OCI-LY7 (cell line): ENCODE measurements around the gene WDR70. TPM values are rescaled to one million over a fixed set of nuclear protein-coding genes. Genes with fewer than 3 reads are reported as not detected.

Source experiments
- BruUV-seq: library from RNA; stranded (reverse); fragments of 400-500 nt; replicated peaks from 2 replicates; lab custom pipeline; 2021; lab: Mats Ljungman, UMichigan
- CTCF ChIA-PET: fragments of 300-600 bp; sonication (Branson Sonifier 250); formaldehyde crosslinking; loops from one replicate; lab custom pipeline; 2022; ENCODE audit warnings: antibody characterized with exemption; ENCODE audit not compliant: unreplicated experiment; lab: Charles Lee
- POLR2A ChIA-PET: fragments of 300-600 bp; sonication (Branson Sonifier 250); formaldehyde crosslinking; loops from one replicate; lab custom pipeline; 2022; ENCODE audit warnings: antibody characterized with exemption; lab: Charles Lee
- DNase-seq: peaks from one replicate; pipeline ENCODE4 v3.0.0-alpha.2; 2015; ENCODE audit warnings: low spot score
- H2AFZ ChIP-seq: fragments of 200-600 bp; sonication (generic), shearing (Covaris generic); 2 replicates; pipeline ENCODE4 v1.6.1; 2014; ENCODE audit warnings: mild to moderate bottlenecking, antibody characterized with exemption, low read length, moderate library complexity
- H3K27ac ChIP-seq: fragments of 200-600 bp; sonication (generic); 2 replicates; pipeline ENCODE4 v1.5.1; 2014; ENCODE audit warnings: mixed run types, low read depth, mild to moderate bottlenecking, moderate library complexity, low read length, inconsistent platforms; ENCODE audit not compliant: poor library complexity, severe bottlenecking
- H3K36me3 ChIP-seq: fragments of 200-600 bp; sonication (generic); 2 replicates; pipeline ENCODE4 v1.6.1; 2014; ENCODE audit warnings: mild to moderate bottlenecking, antibody characterized with exemption, low read length, moderate library complexity, mixed read lengths; ENCODE audit not compliant: insufficient read depth
- H3K4me1 ChIP-seq: fragments of 200-600 bp; sonication (generic); 2 replicates; pipeline ENCODE4 v1.5.1; 2014; ENCODE audit warnings: mild to moderate bottlenecking, low read length; ENCODE audit not compliant: insufficient read depth, poor library complexity, severe bottlenecking
- H3K4me2 ChIP-seq: fragments of 200-600 bp; sonication (generic); 2 replicates; pipeline ENCODE4 v1.6.1; 2014; ENCODE audit warnings: mild to moderate bottlenecking, low read length
- H3K4me3 ChIP-seq: fragments of 200-600 bp; sonication (generic); 2 replicates; pipeline ENCODE4 v1.5.1; 2014; ENCODE audit warnings: mild to moderate bottlenecking, low read depth, low read length; ENCODE audit not compliant: poor library complexity, severe bottlenecking
- H3K79me2 ChIP-seq: fragments of 200-600 bp; sonication (generic); 2 replicates; pipeline ENCODE4 v1.6.1; 2016; ENCODE audit warnings: low read depth, mild to moderate bottlenecking, low read length, moderate library complexity, mixed read lengths; ENCODE audit not compliant: insufficient read depth
- H3K9me2 ChIP-seq: fragments of 200-600 bp; sonication (generic); 2 replicates; pipeline ENCODE4 v1.6.1; 2016; ENCODE audit warnings: mild to moderate bottlenecking, low read length, mixed read lengths; ENCODE audit not compliant: insufficient read depth
- H3K9me3 ChIP-seq: fragments of 200-600 bp; sonication (generic); 2 replicates; pipeline ENCODE4 v1.6.1; 2014; ENCODE audit warnings: mild to moderate bottlenecking, mixed run types, low read length, mixed read lengths
- H4K20me1 ChIP-seq: fragments of 200-600 bp; sonication (generic); 2 replicates; pipeline ENCODE4 v1.6.1; 2014; ENCODE audit warnings: mild to moderate bottlenecking, antibody characterized with exemption, low read length, moderate library complexity, mixed read lengths; ENCODE audit not compliant: insufficient read depth
- CTCF ChIP-seq: fragments of 200-600 bp; sonication (generic); conservative IDR thresholded peaks from 2 replicates; pipeline ENCODE4 v1.5.1; 2014; ENCODE audit warnings: mild to moderate bottlenecking, antibody characterized with exemption, low read length, moderate library complexity, mixed read lengths
- EZH2phosphoT487 ChIP-seq: fragments of 200-600 bp; sonication (generic); IDR thresholded peaks from 2 replicates; pipeline ENCODE4 v1.6.1; 2018; ENCODE audit warnings: low read depth, borderline replicate concordance, mild to moderate bottlenecking, mixed run types, antibody characterized with exemption, low read length, moderate library complexity, mixed read lengths
- intact Hi-C: fragments of 100-400 bp; cut with micrococcal nuclease; formaldehyde crosslinking; loops from one replicate; pipeline ENCODE4 v1.10.0; 2022; ENCODE audit not compliant: unreplicated experiment
- total RNA-seq, 2 experiments: library from RNA; depleted of rRNA in 1 of 2; stranded (reverse); fragments of >200 nt in 1 of 2; shearing (Covaris generic) in 1 of 2; gene quantifications; 2 replicates each; pipeline ENCODE4 v1.2.3, GENCODE V29; 2014 to 2022

WDR70 gene
- total RNA-seq, 2 experiments from 2014 or later, result 26.2 to 35.4 TPM

GRCh38 chr5:37638897-37639296 lies 259.8 kb downstream of the WDR70 start:
- no TSS peak for BruUV-seq
- Histone ChIP-seq H3K4me3 (no peak overlapping the region), H3K36me3 (no peaks in the 10 kb centered on the region), H3K9me2 (no peaks in the 10 kb centered on the region), H3K4me1 (no peaks in the 10 kb centered on the region), H4K20me1 (no peaks in the 10 kb centered on the region), H3K9me3 (no peaks in the 10 kb centered on the region), H3K27ac (no peak overlapping the region), H3K4me2 (no peak overlapping the region), H2AFZ (no peak overlapping the region), H3K79me2 (no peaks in the 10 kb centered on the region)
- no peak for TF ChIP-seq CTCF
- TF ChIP-seq EZH2phosphoT487, result no peak
- POLR2A ChIA-PET, result interaction anchor here (0.7 kb wide), 1 partner anchor 10 kb away, joined by 3 read pairs; no protein-coding TSS in a partner anchor
- DNase-seq, result no peak
- CTCF ChIA-PET, result no interaction called here
- intact Hi-C loops, result no loop called here

- POLR2A ChIA-PET, result interaction anchor here (0.5 to 1.2 kb wide), 2 partner anchors 13 to 29 kb away, joined by 3 read pairs; no protein-coding TSS in a partner anchor
- no peak overlapping the region for H3K4me3 ChIP-seq
- no peak overlapping the region for H3K4me2 ChIP-seq
- no peaks in the 10 kb centered on the region for H3K9me2 ChIP-seq
- H3K4me1 ChIP-seq, result no peaks in the 10 kb centered on the region
- no peak for TF ChIP-seq CTCF
- TF ChIP-seq EZH2phosphoT487, result no peak
- H2AFZ ChIP-seq, result no peak overlapping the region
- BruUV-seq, result no TSS peak
- H3K79me2 ChIP-seq, result no peaks in the 10 kb centered on the region
- no peaks in the 10 kb centered on the region for H3K9me3 ChIP-seq
- H3K27ac ChIP-seq, result no peak overlapping the region
- CTCF ChIA-PET, result no interaction called here
- DNase-seq, result no peak
- intact Hi-C loops, result no loop called here
- no peaks in the 10 kb centered on the region for H3K36me3 ChIP-seq
- H4K20me1 ChIP-seq, result no peaks in the 10 kb centered on the region
These were observed 261.0 kb downstream of the WDR70 start for GRCh38 chr5:37640088-37640487.

GRCh38 chr5:37641933-37642332 lies 262.8 kb downstream of the WDR70 start:
- H3K36me3 ChIP-seq, result no peaks in the 10 kb centered on the region
- no TSS peak for BruUV-seq
- ChIA-PET CTCF (no interaction called here), POLR2A (no interaction called here)
- no peaks in the 10 kb centered on the region for H3K9me3 ChIP-seq
- no peaks in the 10 kb centered on the region for H4K20me1 ChIP-seq
- H3K4me1 ChIP-seq, result no peaks in the 10 kb centered on the region
- no peak overlapping the region for H3K4me3 ChIP-seq
- intact Hi-C loops, result no loop called here
- no peaks in the 10 kb centered on the region for H3K79me2 ChIP-seq
- TF ChIP-seq EZH2phosphoT487, result no peak
- no peak for TF ChIP-seq CTCF
- H3K4me2 ChIP-seq, result no peak overlapping the region
- no peak for DNase-seq
- H2AFZ ChIP-seq, result no peak overlapping the region
- no peaks in the 10 kb centered on the region for H3K9me2 ChIP-seq
- no peak overlapping the region for H3K27ac ChIP-seq
